ENCODE results near the gene ZNF318.
"Not testable (repeated sequence)": the region's sequence is repeated elsewhere in the genome, so short reads cannot be mapped to it uniquely, and the experiment has no call there.

Gene ZNF318

GRCh38 chr6:43369174-43370002 is at the start of gene ZNF318:
Gene ZNF318, minus strand, starts transcription at chr6:43369647. Its CDS starts 282 bp downstream, at chr6:43369365.
- DNase-seq = peak; percentile 91 to 92

GRCh38 chr6:43416935-43417334 is 47.5 kb upstream of the ZNF318 start:
- DNase-seq = no peak

- not testable (repeated sequence) for DNase-seq
Observed at GRCh38 chr6:43415275-43415674, 45.8 kb upstream of the ZNF318 start.

GRCh38 chr6:43413002-43413401 is 43.6 kb upstream of the ZNF318 start:
- no peak for DNase-seq

DNA sequence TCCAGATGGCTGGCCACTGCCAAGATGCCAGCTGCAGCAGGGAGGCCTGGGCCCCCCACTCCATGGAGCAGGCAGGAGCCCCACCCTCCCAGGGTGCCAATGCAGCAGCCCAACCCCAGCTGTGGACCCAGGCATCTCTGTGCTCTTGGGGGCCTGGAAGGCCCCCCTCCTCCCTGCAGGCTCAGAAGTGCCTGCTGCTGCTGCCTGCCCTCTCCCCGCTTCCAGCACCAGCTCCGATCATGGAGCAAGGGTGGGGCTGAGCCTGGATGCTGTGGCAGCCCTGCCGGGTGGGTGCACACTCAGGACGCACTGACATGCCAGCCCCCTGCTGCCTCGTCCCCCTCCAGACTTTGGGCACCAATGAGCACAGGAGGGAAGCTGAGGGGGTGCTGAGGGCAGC is 43.1 kb upstream of the ZNF318 start:
- no peak for DNase-seq

GRCh38 chr6:43410776-43411175 is 41.3 kb upstream of the ZNF318 start:
- not testable (repeated sequence) for DNase-seq

- DNase-seq = no peak
Observed at GRCh38 chr6:43408259-43408658, 38.8 kb upstream of the ZNF318 start.

GRCh38 chr6:43407296-43407695 is 37.8 kb upstream of the ZNF318 start:
- DNase-seq = no peak

DNA sequence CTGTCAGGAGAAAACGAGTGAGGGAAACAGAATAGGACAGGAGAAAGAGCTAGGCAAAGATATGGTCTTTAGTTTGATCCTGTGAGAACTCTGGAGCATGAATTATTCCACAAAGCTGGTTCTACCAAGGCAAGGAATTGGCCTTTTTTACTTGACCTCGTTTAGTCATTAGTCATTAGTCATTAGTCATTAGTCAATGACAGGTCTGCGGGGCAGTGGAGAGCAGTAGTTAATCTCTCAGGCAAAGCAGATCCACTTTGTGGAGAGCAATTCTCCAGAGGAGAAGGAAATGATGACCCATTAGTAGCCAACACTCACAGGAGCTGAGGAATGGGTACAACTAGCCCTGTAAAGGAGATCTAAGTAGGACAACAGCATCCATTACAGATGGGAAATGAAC is 35.9 kb upstream of the ZNF318 start:
- DNase-seq = no peak

GRCh38 chr6:43402820-43403219 is 33.4 kb upstream of the ZNF318 start:
- DNase-seq = no peak

- no peak for DNase-seq
Observed at GRCh38 chr6:43401730-43402129, 32.3 kb upstream of the ZNF318 start.

DNA sequence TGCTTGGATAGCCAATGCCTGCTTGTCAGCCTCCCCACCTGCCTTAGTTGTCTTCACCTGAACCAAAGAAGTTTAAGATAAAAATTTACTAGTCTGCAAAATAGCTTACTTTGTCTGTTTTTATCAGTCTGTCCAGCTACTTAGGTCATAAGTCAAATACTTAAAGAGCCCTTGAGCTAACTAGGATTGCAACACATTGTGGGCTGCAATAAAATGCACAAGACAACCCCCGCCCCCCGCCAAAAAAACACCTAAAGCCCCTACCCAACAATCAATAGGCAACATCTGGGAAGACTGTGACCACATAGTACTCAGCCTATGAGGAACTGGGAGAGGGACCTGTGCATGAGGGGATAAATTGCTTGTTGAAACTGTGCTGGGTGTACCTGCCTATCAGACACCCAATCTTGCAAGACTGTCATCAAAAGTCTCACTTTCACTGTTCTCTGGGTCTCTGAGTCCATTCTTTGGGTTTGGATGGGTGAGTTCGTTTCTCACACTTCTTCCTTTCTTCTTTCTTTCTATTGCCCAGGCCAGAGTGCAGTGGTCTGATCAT is 30.6 kb upstream of the ZNF318 start:
- DNase-seq = no peak

- no peak for DNase-seq
Observed at GRCh38 chr6:43396408-43397149, 27.1 kb upstream of the ZNF318 start.

DNA sequence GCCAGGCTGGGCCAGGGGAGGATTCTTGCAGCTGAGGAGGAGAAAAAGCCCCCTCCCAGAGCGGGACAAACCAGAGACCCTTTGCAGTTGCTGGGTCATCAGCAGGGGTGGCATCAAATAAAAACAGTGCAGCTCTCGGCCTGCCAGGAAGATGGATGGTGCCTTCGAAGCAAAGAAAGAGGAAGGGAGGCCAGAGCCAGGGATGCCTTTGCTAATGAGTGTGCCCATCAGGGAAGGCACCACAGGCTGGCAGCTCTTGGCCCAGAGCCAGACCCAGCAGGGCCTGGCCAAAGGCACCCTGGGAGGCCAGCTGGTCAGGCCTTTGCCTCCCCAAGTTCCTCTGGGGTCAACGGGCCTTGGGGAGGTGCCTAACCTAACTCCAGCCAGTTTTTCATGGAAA is 26.3 kb upstream of the ZNF318 start:
- no peak for DNase-seq

- no peak for DNase-seq
Observed at GRCh38 chr6:43394982-43395381, 25.5 kb upstream of the ZNF318 start.

DNA sequence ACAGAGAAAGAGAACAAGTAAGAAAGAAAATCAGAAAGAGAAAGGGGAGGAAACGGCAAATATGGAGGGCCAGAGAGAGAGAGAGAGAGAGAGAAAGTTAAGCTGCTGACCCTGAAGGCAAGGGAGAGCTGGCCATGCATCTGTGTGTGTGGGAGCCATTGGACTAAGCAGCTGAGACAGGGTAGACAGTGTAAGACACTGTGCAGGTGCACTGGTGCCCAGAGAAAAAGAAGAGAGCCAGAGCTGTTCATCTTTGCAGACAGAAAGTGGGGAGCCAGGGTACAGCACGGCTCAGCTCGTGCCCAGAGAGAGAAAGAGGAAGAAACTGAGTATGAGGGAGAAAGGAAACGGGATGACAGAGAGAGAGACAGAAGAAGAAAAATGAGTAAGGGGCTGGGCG is 24.2 kb upstream of the ZNF318 start:
- no peak for DNase-seq

DNA sequence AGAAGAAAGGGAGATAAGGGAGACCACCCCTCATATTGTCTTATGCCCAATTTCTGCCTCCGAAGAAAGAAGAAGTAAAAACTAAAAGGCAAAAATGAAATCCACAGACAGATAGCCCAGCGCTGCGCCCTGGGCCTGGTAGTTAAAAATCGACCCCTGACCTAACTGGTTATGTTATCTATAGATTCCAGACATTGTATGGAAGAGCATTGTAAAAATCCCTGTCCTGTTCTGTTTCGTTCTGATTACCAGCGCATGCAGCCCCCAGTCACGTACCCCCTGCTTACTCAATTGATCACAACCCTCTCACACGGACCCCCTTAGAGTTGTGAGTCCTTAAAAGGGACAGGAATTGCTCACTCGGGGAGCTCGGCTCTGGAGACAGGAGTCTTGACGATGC is 23.7 kb upstream of the ZNF318 start:
- not testable (repeated sequence) for DNase-seq

DNA sequence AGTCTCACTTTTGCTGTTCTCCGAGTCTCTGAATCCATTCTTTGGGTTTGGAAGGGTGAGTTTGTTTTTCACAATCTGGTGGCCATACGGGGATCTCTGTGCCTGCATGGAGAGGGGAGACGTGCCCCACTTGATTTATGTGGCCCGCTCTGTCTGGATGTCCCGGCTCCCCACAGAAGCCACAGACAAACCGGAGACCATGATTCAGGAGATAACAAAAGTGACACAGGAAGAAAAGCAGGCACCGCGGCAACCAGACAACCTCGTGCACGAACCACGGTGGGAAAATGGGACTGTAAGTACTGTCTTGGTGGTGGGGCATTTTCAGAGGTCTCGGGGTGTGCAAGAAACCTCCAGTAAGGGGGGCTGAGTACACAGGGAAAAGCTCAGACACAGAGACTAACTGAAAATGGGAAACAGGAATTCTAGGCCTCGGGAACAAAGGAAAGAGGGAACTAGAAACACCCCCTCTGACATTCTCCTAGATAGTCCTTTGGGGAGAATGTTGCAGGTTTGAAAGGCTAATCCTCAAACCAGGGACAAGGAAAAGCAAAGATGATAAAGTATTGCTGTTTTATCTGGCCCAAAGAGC is 22.1 kb upstream of the ZNF318 start:
- peak; percentile 13 to 27 for DNase-seq

DNA sequence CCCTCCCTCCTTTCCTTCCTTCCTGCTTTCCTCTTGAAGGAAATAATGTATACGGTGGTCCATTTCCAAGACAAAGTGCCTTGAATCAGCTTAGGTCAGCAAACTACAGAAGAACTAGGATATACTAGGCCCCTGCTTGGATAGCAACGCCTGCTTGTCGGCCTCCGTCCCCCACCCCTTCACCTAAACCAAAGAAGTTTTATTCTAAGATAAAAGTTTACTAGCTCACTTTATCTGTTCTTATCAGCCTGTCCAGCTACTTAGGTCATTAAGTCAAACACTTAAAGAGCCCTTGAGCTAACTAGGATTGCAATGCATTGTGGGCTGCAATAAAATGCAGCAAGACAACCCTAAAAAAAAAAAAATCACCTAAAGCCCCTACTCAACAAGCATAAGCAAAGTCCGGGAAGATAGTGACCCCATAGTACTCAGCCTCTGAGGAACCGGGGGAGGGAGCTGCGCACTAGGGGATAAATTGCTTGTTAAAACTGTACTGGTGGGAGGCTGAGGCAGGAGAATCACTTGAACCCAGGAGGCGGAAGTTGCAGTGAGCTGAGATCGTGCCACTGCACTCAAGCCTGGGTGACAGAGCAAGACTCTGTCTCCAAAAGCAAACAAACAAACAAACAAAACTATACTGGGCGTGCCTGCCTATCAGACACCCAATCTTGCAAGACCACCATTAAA is 21.4 kb upstream of the ZNF318 start:
- not testable (repeated sequence) for DNase-seq

DNA sequence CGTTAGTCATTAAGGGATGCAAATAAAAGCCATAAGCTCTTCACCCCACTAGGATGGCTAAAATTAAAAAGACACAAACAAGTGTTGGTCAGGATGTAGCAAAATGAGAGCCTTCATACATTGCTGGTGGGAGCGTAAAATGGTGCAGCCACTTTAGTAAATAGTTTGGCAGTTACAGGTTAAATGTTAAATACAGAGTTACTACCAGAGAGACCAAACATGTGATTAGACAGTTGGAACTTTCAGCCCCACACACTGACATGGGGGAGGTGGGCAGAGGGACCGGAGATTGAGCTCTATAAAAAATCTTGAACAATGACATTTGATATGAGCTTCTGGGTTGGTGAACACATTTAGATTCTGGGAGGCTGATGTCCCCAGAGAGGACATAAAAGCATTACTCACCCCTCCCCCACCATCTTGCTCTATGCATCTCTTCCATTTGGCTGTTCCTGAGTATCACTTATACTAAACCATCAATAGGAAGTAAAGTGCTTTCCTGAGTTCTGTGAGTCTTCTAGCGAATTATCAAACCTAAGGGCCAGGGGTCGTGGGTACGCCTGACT is 20.4 kb upstream of the ZNF318 start:
- no peak for DNase-seq

GRCh38 chr6:43386492-43386891 is 17.0 kb upstream of the ZNF318 start:
- no peak for DNase-seq

- no peak for DNase-seq
Observed at GRCh38 chr6:43383021-43383667, 13.7 kb upstream of the ZNF318 start.
